ENCODE data around the gene ERI2.

Gene ERI2, protein sequence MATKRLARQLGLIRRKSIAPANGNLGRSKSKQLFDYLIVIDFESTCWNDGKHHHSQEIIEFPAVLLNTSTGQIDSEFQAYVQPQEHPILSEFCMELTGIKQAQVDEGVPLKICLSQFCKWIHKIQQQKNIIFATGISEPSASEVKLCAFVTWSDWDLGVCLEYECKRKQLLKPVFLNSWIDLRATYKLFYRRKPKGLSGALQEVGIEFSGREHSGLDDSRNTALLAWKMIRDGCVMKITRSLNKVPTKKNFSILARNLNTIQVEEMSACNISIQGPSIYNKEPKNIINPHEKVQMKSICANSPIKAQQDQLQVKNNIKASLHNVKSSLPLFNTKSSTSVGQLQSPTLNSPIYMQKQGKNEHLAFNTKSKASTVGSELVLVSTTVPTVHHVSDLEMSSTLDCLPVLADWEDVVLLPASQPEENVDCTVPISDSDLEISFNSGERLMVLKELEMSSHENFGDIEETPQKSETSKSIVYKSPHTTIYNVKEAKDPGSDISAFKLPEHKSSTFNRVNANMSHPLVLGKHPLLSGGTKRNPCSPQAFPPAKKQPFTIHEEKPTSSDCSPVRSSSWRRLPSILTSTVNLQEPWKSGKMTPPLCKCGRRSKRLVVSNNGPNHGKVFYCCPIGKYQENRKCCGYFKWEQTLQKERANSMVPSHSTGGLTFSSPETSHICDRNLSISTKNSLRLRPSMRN
- 2.3 to 6.3 (median 3.9) reads per million in 9 experiments for total RNA-seq

- Mint-ChIP-seq H3K4me1 (ENCODE audit: low read depth in 2 of 2) (peaks cover 13 to 25% of the 10 kb centered on the region in 2 donors), H3K36me3 (ENCODE audit: insufficient read depth) (peaks cover 10% of the 10 kb centered on the region), H3K27ac (peak within 1 kb of the TSS; percentile 96 to 99), H3K4me3 (peak within 1 kb of the TSS; percentile 96 to 100), H3K9me3 (no peaks in the 10 kb centered on the region), H3K27me3 (no peaks in the 10 kb centered on the region)
- peak; percentile 91 for ATAC-seq (replicated peaks)
- DNase-seq = peak; percentile 64 to 67 (median 66)
Measured at GRCh38 chr16:20806168-20807050, at the start of gene ERI2, which contains the start of gene REXO5. ERI2 (minus strand) TSS chr16:20806472; CDS start chr16:20806430, 42 bp downstream. REXO5 (plus strand) TSS chr16:20806527; CDS start chr16:20806954, 427 bp downstream.

- no peaks in the 10 kb centered on the region for H3K4me1 Mint-ChIP-seq (ENCODE audit: low read depth in 2 of 2)
- no peak for ATAC-seq (replicated peaks)
- H3K9me3 Mint-ChIP-seq = no peaks in the 10 kb centered on the region
- DNase-seq = no peak
- peaks cover 11% of the 10 kb centered on the region for H3K36me3 Mint-ChIP-seq (ENCODE audit: insufficient read depth)
- H3K27ac Mint-ChIP-seq = peak overlapping the region in 1 of 2 donors; percentile 67
- no peaks in the 10 kb centered on the region for H3K27me3 Mint-ChIP-seq
- H3K4me3 Mint-ChIP-seq = no peak overlapping the region
Measured at GRCh38 chr16:20854963-20855362, 48.7 kb upstream of the ERI2 start.

- H3K27ac Mint-ChIP-seq = no peak overlapping the region
- ATAC-seq (replicated peaks) = no peak
- H3K27me3 Mint-ChIP-seq = no peaks in the 10 kb centered on the region
- H3K36me3 Mint-ChIP-seq (ENCODE audit: insufficient read depth) = peaks cover 2% of the 10 kb centered on the region
- no peak for DNase-seq
- H3K4me1 Mint-ChIP-seq (ENCODE audit: low read depth in 2 of 2) = no peaks in the 10 kb centered on the region
- H3K9me3 Mint-ChIP-seq = no peaks in the 10 kb centered on the region
- H3K4me3 Mint-ChIP-seq = no peak overlapping the region
Measured at GRCh38 chr16:20853981-20854620, 47.8 kb upstream of the ERI2 start.

DNA sequence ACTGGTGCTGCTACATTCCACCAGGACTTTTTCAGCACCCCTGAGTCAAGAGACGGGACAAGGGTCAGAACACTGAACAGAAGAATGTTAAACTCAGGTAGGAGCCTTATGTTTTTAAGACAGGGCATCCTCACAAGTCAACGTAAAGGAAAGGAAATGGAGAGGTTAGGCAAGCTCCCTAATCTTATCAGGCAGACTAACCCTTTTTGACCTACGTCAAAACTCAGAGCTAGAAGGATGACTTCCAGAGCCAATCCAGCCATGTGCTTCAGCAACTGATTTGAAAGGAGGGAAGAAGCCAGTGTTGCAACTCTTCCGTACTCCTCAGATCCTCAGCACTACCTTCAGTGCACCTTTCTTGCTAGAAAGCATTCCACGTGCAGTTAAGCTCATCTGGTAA is 46.9 kb upstream of the ERI2 start:
- H3K27ac Mint-ChIP-seq = peak overlapping the region in 1 of 2 donors; percentile 2
- no peaks in the 10 kb centered on the region for H3K4me1 Mint-ChIP-seq (ENCODE audit: low read depth in 2 of 2)
- H3K36me3 Mint-ChIP-seq (ENCODE audit: insufficient read depth) = no peaks in the 10 kb centered on the region
- no peaks in the 10 kb centered on the region for H3K9me3 Mint-ChIP-seq
- no peaks in the 10 kb centered on the region for H3K27me3 Mint-ChIP-seq
- no peak overlapping the region for H3K4me3 Mint-ChIP-seq
- ATAC-seq (replicated peaks) (no peak), DNase-seq (no peak)

DNA sequence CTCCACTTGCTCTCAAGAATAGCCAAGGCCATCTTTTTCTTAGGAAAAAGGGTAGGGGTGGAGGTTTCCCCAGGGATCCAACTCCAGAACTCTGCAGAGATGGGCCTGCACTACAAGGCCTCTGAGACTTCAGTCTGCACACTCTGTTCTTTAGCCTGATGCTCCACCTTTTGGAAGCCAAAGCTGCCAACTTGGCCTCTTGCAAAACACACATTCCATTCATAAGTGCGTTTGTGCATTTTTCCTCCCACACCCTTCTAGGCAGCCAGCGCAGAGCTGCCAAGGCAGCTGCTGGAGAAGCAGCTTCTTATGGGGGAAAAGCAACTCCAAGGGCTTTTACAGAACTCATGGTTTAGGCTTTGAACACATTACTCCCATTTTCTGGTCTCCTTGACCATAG is 45.3 kb upstream of the ERI2 start:
- DNase-seq = no peak
- Mint-ChIP-seq H3K4me1 (ENCODE audit: low read depth in 2 of 2) (no peaks in the 10 kb centered on the region), H3K36me3 (ENCODE audit: insufficient read depth) (no peaks in the 10 kb centered on the region), H3K27me3 (no peaks in the 10 kb centered on the region), H3K4me3 (no peak overlapping the region), H3K9me3 (no peaks in the 10 kb centered on the region), H3K27ac (no peak overlapping the region)
- ATAC-seq (replicated peaks) = no peak

DNA sequence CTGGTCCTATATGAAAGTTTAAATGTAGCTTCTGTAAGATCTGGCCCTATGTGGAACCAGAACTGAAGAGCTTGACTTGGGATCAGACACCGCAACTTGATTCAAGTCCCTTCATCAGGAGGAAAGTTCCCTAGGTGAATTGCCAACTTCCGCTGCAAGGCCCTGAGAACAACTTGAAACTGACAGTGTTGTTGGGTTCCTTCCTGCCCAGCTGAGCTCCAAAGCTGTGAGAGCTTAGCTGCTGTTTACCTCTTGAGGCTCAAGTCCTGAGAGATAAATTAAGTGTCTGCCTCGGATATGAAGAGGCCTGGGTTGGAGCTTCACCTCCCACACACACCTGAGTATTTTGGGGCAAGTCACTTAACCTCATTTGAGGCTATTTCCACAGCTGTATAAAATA is 44.7 kb upstream of the ERI2 start:
- H3K27me3 Mint-ChIP-seq = no peaks in the 10 kb centered on the region
- no peak for ATAC-seq (replicated peaks)
- no peaks in the 10 kb centered on the region for H3K9me3 Mint-ChIP-seq
- no peak overlapping the region for H3K27ac Mint-ChIP-seq
- H3K4me3 Mint-ChIP-seq = no peak overlapping the region
- DNase-seq = no peak
- H3K36me3 Mint-ChIP-seq (ENCODE audit: insufficient read depth) = no peaks in the 10 kb centered on the region
- H3K4me1 Mint-ChIP-seq (ENCODE audit: low read depth in 2 of 2) = no peaks in the 10 kb centered on the region

DNA sequence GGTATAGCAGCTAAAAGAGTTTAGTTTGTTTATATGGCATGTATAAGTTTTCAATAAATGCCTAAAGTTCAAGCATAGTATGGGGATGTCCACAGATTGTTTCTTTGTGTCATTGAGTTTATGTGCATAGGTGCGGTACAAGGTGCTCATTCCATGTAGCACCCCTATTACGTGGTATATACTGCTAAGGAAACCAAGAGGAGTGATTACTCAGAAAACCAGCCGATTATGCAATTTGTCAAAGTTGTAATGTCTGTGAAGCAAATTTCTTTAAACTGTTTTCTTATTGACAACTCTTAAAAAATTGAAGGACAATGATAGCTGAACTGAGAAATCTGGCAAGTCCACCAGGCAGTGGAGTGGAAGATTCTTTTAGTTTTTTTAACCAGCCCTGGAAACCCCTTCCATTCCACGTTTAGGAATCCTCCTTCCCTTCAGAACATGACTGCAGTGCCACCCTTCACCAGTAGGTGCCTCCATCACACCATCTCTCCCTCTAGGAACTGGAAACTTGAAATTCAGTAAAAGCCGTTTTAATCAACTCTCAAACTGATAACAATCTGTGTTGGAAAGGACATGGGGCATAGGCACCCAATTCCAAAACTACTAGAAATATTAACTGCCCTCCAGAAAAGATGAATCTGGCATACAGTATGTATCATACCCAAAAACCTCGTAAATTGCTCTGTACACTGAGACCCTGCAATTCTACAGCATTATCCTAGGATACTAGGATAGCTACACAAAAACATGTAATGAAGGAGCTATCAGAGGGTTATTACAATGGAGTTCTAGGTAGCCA is 43.5 kb upstream of the ERI2 start:
- DNase-seq = peak; percentile 51 to 70 (median 63)
- Mint-ChIP-seq H3K27me3 (no peaks in the 10 kb centered on the region), H3K4me3 (no peak overlapping the region), H3K36me3 (ENCODE audit: insufficient read depth) (no peaks in the 10 kb centered on the region), H3K4me1 (ENCODE audit: low read depth in 2 of 2) (peaks cover 7 to 8% of the 10 kb centered on the region in 2 donors), H3K27ac (peak overlapping the region in 1 of 2 donors; percentile 3), H3K9me3 (no peaks in the 10 kb centered on the region)
- peak; percentile 56 for ATAC-seq (replicated peaks)

DNA sequence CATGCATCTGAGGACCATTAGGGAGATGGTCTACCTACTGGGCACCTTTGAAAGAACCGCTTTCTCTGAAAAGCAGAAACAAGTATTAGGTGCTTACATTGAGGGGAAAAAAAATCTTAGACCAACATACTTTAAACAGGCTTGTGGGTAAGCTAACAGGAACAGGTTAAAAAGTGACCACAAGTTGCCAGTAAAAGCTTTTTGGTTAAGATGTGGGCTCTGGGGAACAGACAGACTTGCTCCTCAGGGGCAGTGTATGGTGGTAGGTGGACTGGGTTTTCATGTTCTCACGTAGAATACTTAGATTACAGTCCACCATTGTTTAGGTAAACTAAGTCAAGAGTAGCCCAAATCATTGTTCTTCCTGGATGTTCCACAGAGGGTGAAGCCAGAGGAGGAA is 41.3 kb upstream of the ERI2 start:
- ATAC-seq (replicated peaks) = no peak
- Mint-ChIP-seq H3K4me3 (no peak overlapping the region), H3K4me1 (ENCODE audit: low read depth in 2 of 2) (peaks cover 19 to 20% of the 10 kb centered on the region in 2 donors), H3K9me3 (no peaks in the 10 kb centered on the region), H3K27ac (no peak overlapping the region), H3K27me3 (no peaks in the 10 kb centered on the region), H3K36me3 (ENCODE audit: insufficient read depth) (no peaks in the 10 kb centered on the region)
- DNase-seq = no peak

GRCh38 chr16:20846551-20846950 is 40.3 kb upstream of the ERI2 start:
- H3K27ac Mint-ChIP-seq = peak overlapping the region; percentile 7 to 91
- ATAC-seq (replicated peaks) (no peak), DNase-seq (no peak)
- H3K27me3 Mint-ChIP-seq = no peaks in the 10 kb centered on the region
- H3K36me3 Mint-ChIP-seq (ENCODE audit: insufficient read depth) = no peaks in the 10 kb centered on the region
- no peak overlapping the region for H3K4me3 Mint-ChIP-seq
- peaks cover 19 to 20% of the 10 kb centered on the region in 2 donors for H3K4me1 Mint-ChIP-seq (ENCODE audit: low read depth in 2 of 2)
- H3K9me3 Mint-ChIP-seq = no peaks in the 10 kb centered on the region

DNA sequence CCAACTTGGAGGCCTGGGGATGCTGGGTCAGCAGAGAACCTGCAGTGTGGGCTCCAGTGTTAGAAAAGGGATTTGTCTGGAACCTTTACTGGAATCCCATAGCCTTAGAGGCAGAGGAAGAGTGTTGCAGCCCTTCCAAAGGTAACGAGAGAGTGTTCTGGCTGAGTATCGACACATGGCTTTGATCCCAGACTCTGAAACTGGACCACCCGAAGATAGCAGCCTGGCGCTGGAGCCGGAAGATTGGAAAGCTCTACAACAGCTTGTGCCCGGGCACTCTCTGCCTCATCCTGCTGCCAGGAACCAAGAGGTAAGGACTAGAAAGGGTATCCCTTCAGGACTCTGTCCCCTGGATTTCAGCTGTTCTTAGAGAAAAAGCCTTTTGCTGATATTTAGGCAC is 39.8 kb upstream of the ERI2 start:
- no peaks in the 10 kb centered on the region for H3K9me3 Mint-ChIP-seq
- H3K4me3 Mint-ChIP-seq = no peak overlapping the region
- DNase-seq = no peak
- H3K36me3 Mint-ChIP-seq (ENCODE audit: insufficient read depth) = no peaks in the 10 kb centered on the region
- peak overlapping the region; percentile 91 to 94 for H3K27ac Mint-ChIP-seq
- H3K27me3 Mint-ChIP-seq = no peaks in the 10 kb centered on the region
- H3K4me1 Mint-ChIP-seq (ENCODE audit: low read depth in 2 of 2) = peaks cover 19 to 20% of the 10 kb centered on the region in 2 donors
- ATAC-seq (replicated peaks) = no peak

DNA sequence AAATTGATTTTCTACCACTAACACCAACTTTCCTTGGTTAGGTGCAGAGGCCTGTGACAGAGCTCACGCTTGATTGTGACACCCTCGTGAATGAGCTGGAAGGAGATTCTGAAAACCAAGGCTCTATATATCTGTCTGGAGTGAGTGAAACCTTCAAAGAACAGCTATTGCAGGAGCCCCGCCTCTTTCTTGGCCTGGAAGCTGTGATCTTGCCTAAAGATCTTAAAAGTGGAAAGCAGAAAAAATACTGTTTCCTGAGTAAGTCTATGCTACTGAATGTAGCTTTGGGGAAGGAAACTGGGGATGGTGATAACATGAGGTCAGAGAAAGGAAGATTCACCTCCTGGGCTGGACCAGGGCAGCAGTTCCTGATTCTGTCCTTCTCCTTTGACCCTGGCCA is 38.3 kb upstream of the ERI2 start:
- peaks cover 19 to 20% of the 10 kb centered on the region in 2 donors for H3K4me1 Mint-ChIP-seq (ENCODE audit: low read depth in 2 of 2)
- no peaks in the 10 kb centered on the region for H3K27me3 Mint-ChIP-seq
- DNase-seq (no peak), ATAC-seq (replicated peaks) (peak; percentile 59)
- no peaks in the 10 kb centered on the region for H3K36me3 Mint-ChIP-seq (ENCODE audit: insufficient read depth)
- H3K27ac Mint-ChIP-seq = peak overlapping the region; percentile 91 to 94
- H3K9me3 Mint-ChIP-seq = no peaks in the 10 kb centered on the region
- H3K4me3 Mint-ChIP-seq = peak overlapping the region; percentile 36 to 53

- ATAC-seq (replicated peaks) = peak; percentile 81
- Mint-ChIP-seq H3K4me1 (ENCODE audit: low read depth in 2 of 2) (peaks cover 19 to 20% of the 10 kb centered on the region in 2 donors), H3K9me3 (no peaks in the 10 kb centered on the region), H3K27ac (peak overlapping the region; percentile 91 to 94), H3K4me3 (peak overlapping the region; percentile 36 to 53), H3K36me3 (ENCODE audit: insufficient read depth) (no peaks in the 10 kb centered on the region), H3K27me3 (no peaks in the 10 kb centered on the region)
- no peak for DNase-seq
Measured at GRCh38 chr16:20844054-20844453, 37.8 kb upstream of the ERI2 start.
